IMR-90 (cell line): ENCODE data around the gene PLLP. TPM values are rescaled to one million over a fixed set of nuclear protein-coding genes. Genes with fewer than 3 reads are reported as not detected.

Source experiments
- ATAC-seq: fragments of 200-7000 bp; cut with Tn5 transposase; 2 replicates; pipeline ENCODE4 v1.9.1; 2020; ENCODE audit warnings: low read depth, mild to moderate bottlenecking, moderate library complexity
- BruUV-seq: library from RNA; stranded (reverse); fragments of 400-500 nt; replicated peaks from 2 replicates; lab custom pipeline; 2021; lab: Mats Ljungman, UMichigan
- CTCF ChIA-PET: fragments of 300-600 bp; formaldehyde crosslinking; extraction: SDS; loops from one replicate; lab custom pipeline; 2021; ENCODE audit warnings: antibody characterized with exemption; lab: Yijun Ruan, JAX
- POLR2A ChIA-PET: fragments of 300-600 bp; sonication (Branson Sonifier 250); formaldehyde crosslinking; loops from one replicate; lab custom pipeline; 2022; ENCODE audit warnings: antibody characterized with exemption; ENCODE audit not compliant: unreplicated experiment; lab: Charles Lee
- DNase-seq: peaks from one replicate; pipeline ENCODE4 v3.0.0; 2013
- H2AFZ ChIP-seq: replicated peaks from 2 replicates; pipeline ENCODE3; 2013; ENCODE audit warnings: low read length, mild to moderate bottlenecking; ENCODE audit not compliant: poor library complexity
- H2AK5ac ChIP-seq: 2 replicates; pipeline ENCODE4 v1.6.1; 2013; ENCODE audit warnings: low read depth, low read length, inconsistent platforms
- H2AK9ac ChIP-seq: replicated peaks from 2 replicates; pipeline ENCODE3; 2013; ENCODE audit warnings: mild to moderate bottlenecking, low read depth, low read length, moderate library complexity; ENCODE audit not compliant: poor library complexity
- H2BK120ac ChIP-seq: 2 replicates; pipeline ENCODE4 v1.6.1; 2013; ENCODE audit warnings: low read depth, low read length, inconsistent platforms
- H2BK15ac ChIP-seq: 3 replicates; pipeline ENCODE4 v1.6.1; 2013; ENCODE audit warnings: low read depth, low read length, inconsistent platforms
- H2BK20ac ChIP-seq: 2 replicates; pipeline ENCODE4 v1.6.1; 2013; ENCODE audit warnings: low read depth, mild to moderate bottlenecking, inconsistent platforms, low read length, moderate library complexity
- H2BK5ac ChIP-seq: 2 replicates; pipeline ENCODE4 v1.6.1; 2013; ENCODE audit warnings: mild to moderate bottlenecking, low read depth, low read length, inconsistent platforms; ENCODE audit not compliant: poor library complexity, severe bottlenecking
- H3K14ac ChIP-seq: replicated peaks from 2 replicates; pipeline ENCODE4 v1.6.1; 2013; ENCODE audit warnings: low read depth, low read length, inconsistent platforms
- H3K18ac ChIP-seq: 2 replicates; pipeline ENCODE4 v1.6.1; 2013; ENCODE audit warnings: low read depth, low read length, control low read depth
- H3K23ac ChIP-seq: 2 replicates; pipeline ENCODE4 v1.6.1; 2013; ENCODE audit warnings: low read depth, low read length, inconsistent platforms
- H3K27ac ChIP-seq: 2 replicates; pipeline ENCODE4 v1.5.1; 2013; ENCODE audit warnings: mild to moderate bottlenecking, control low read depth, low read length; ENCODE audit not compliant: insufficient read depth
- H3K27me3 ChIP-seq: 2 replicates; pipeline ENCODE4 v1.6.1; 2013; ENCODE audit warnings: low read length; ENCODE audit not compliant: control insufficient read depth, insufficient read depth
- H3K36me3 ChIP-seq: 2 replicates; pipeline ENCODE4 v1.6.1; 2013; ENCODE audit warnings: low read length, mixed read lengths; ENCODE audit not compliant: control insufficient read depth, insufficient read depth
- H3K4ac ChIP-seq: 2 replicates; pipeline ENCODE4 v1.6.1; 2013; ENCODE audit warnings: low read depth, low read length, inconsistent platforms
- H3K4me1 ChIP-seq: 2 replicates; pipeline ENCODE4 v1.6.1; 2013; ENCODE audit warnings: low read length, mixed read lengths; ENCODE audit not compliant: control insufficient read depth, insufficient read depth
- H3K4me2 ChIP-seq: 2 replicates; pipeline ENCODE4 v1.6.1; 2013; ENCODE audit warnings: low read depth, mild to moderate bottlenecking, control low read depth, low read length, moderate library complexity
- H3K4me3 ChIP-seq: 2 replicates; pipeline ENCODE4 v1.5.1; 2013; ENCODE audit warnings: low read depth, mild to moderate bottlenecking, control low read depth, low read length, moderate library complexity; ENCODE audit not compliant: insufficient read depth
- H3K56ac ChIP-seq: 2 replicates; pipeline ENCODE4 v1.6.1; 2013; ENCODE audit warnings: low read length, inconsistent platforms; ENCODE audit not compliant: insufficient read depth; ENCODE audit errors: extremely low read depth
- H3K79me1 ChIP-seq, 2 experiments: 2 replicates each; pipeline ENCODE4 v1.6.1; 2013; ENCODE audit warnings: low read length in 2 of 2, inconsistent platforms in 1 of 2, low read depth in 1 of 2
- H3K9ac ChIP-seq: 2 replicates; pipeline ENCODE4 v1.6.1; 2013; ENCODE audit warnings: low read depth, low read length, control low read depth
- H3K9me1 ChIP-seq: 2 replicates; pipeline ENCODE4 v1.6.1; 2013; ENCODE audit warnings: low read length, inconsistent platforms; ENCODE audit not compliant: insufficient read depth
- H3K9me3 ChIP-seq: 2 replicates; pipeline ENCODE4 v1.6.1; 2013; ENCODE audit warnings: low read length; ENCODE audit not compliant: control insufficient read depth, insufficient read depth
- H4K20me1 ChIP-seq: 2 replicates; pipeline ENCODE4 v1.6.1; 2013; ENCODE audit warnings: low read length, inconsistent platforms; ENCODE audit not compliant: insufficient read depth
- H4K5ac ChIP-seq: 2 replicates; pipeline ENCODE4 v1.6.1; 2013; ENCODE audit warnings: mild to moderate bottlenecking, low read depth, low read length, control low read depth
- H4K8ac ChIP-seq, 2 experiments: 2 replicates each; pipeline ENCODE4 v1.6.1; 2013; ENCODE audit warnings: low read depth in 2 of 2, low read length in 2 of 2, control low read depth in 1 of 2, inconsistent platforms in 1 of 2
- H4K91ac ChIP-seq: 2 replicates; pipeline ENCODE4 v1.6.1; 2013; ENCODE audit warnings: low read depth, low read length, inconsistent platforms; ENCODE audit not compliant: insufficient read depth
- BHLHE40 ChIP-seq: fragments of 150-350 bp; IDR thresholded peaks from 2 replicates; pipeline ENCODE4 v1.6.1; 2016; ENCODE audit warnings: mild to moderate bottlenecking, low read depth, low read length
- CTCF ChIP-seq: conservative IDR thresholded peaks from 2 replicates; pipeline ENCODE4 v1.5.1; 2012; ENCODE audit warnings: mild to moderate bottlenecking, low read depth, low read length, improper control_type of control experiment
- MAFK ChIP-seq: IDR thresholded peaks from 2 replicates; pipeline ENCODE4 v1.6.1; 2012; ENCODE audit warnings: low read depth, low read length, improper control_type of control experiment
- MAZ ChIP-seq: IDR thresholded peaks from 2 replicates; pipeline ENCODE4 v1.6.1; 2012; ENCODE audit warnings: low read depth, mild to moderate bottlenecking, low read length, improper control_type of control experiment, moderate library complexity, borderline replicate concordance
- NFE2L2 ChIP-seq: fragments of 150-350 bp; IDR thresholded peaks from 2 replicates; pipeline ENCODE4 v1.6.1; 2016; ENCODE audit warnings: low read depth, mild to moderate bottlenecking, low read length
- WGBS, 2 experiments: methylation state at CpG; one replicate each; pipeline versions ENCODE4 v1.1.5 to v1.1.7; 2013; ENCODE audit warnings: missing lambda C conversion rate in 2 of 2; ENCODE audit not compliant: insufficient read length in 1 of 2; ENCODE audit errors: extremely low coverage in 2 of 2; 5-methylcytosine and 5-hydroxymethylcytosine counted together
- dilution Hi-C: fragments of 300-500 bp; cut with HindIII; formaldehyde crosslinking; loops from one replicate; pipeline ENCODE4 v1.14.3; 2018; ENCODE audit warnings: low sequenced_read_pairs; ENCODE audit not compliant: unreplicated experiment
- in situ Hi-C: fragments of 300-500 bp; cut with MboI; formaldehyde crosslinking; loops from 3 replicates; pipeline ENCODE4 v1.14.3; 2019; ENCODE audit warnings: low sequenced_read_pairs, inconsistent platforms, mixed read lengths
- intact Hi-C: fragments of 100-400 bp; cut with micrococcal nuclease; formaldehyde crosslinking; loops from 2 replicates; pipeline ENCODE4 v1.10.0; 2022
- polyA plus RNA-seq, 3 experiments: library from polyadenylated mRNA; depleted of rRNA; stranded (reverse); fragments of >200 nt; gene quantifications; 2 replicates each; pipeline ENCODE4 v1.2.3, GENCODE V29; 2012; ENCODE audit warnings: low replicate concordance in 1 of 3
- total RNA-seq: library from RNA; depleted of rRNA; stranded (reverse); fragments of >200 nt; gene quantifications from 2 replicates; pipeline ENCODE4 v1.2.3, GENCODE V29; 2012

The PLLP gene
- total and polyA plus RNA-seq, 2 of the 4 experiments (the other 2 are of a cell fraction) = 0.05 TPM; not detected in 1

GRCh38 chr16:57289391-57290257 lies 5.2 kb upstream of the PLLP start:
- Histone ChIP-seq H3K4ac (no peak overlapping the region), H4K5ac (no peak overlapping the region), H2BK120ac (no peak overlapping the region), H3K14ac (no peak overlapping the region), H3K9ac (no peak overlapping the region), H3K27me3 (peaks cover 11% of the 10 kb centered on the region), H3K36me3 (no peaks in the 10 kb centered on the region), H3K9me1 (no peaks in the 10 kb centered on the region), H3K79me1 (no peaks in the 10 kb centered on the region), H2BK5ac (no peak overlapping the region), H2BK20ac (no peak overlapping the region), H4K20me1 (no peaks in the 10 kb centered on the region), H2AK5ac (no peak overlapping the region), H4K8ac (no peak overlapping the region), H2AK9ac (peak overlapping the region; percentile 72), H3K56ac (no peak overlapping the region), H4K91ac (no peak overlapping the region), H3K4me1 (peaks cover 4% of the 10 kb centered on the region; the same call in 1 of the 2 replicates), H3K9me3 (no peaks in the 10 kb centered on the region), H3K23ac (no peak overlapping the region), H2BK15ac (no peak overlapping the region), H3K27ac (no peak overlapping the region), H3K18ac (no peak overlapping the region), H3K4me3 (no peak overlapping the region), H3K4me2 (no peak overlapping the region), H2AFZ (peak overlapping the region; percentile 41)
- POLR2A ChIA-PET = interaction anchor here (0.6 kb wide), 1 partner anchor 23 kb away, joined by 4 read pairs; no protein-coding TSS in a partner anchor
- intact Hi-C loops = no loop called here
- DNase-seq (no peak), ATAC-seq (peak; percentile 46)
- no CpG with 5 or more reads among the region's 14 CpGs for WGBS, 2 experiments
- no TSS peak for BruUV-seq
- in situ Hi-C loops = loop anchor here (10.0 kb wide), 1 partner anchor 205 kb away; no protein-coding TSS in a partner anchor
- TF ChIP-seq MAFK (no peak), MAZ (no peak), BHLHE40 (no peak), CTCF (no peak), NFE2L2 (no peak)
- CTCF ChIA-PET = no interaction called here
- dilution Hi-C loops = no loop called here
